HepG2 (cell line): ENCODE results near the gene MLX. TPM values are rescaled to one million over a fixed set of nuclear protein-coding genes. Genes with fewer than 3 reads are reported as not detected.

Source experiments
- CCAR2 ChIP-seq: fragments of 200-400 bp; formaldehyde crosslinking; optimal IDR thresholded peaks from 2 replicates; pipeline ENCODE3; 2018; ENCODE audit warnings: low read depth, mild to moderate bottlenecking, low read length, moderate library complexity
- CREM ChIP-seq, 2 experiments: sonication (generic) in 1 of 2; formaldehyde crosslinking in 1 of 2; IDR thresholded peaks; 2 replicates each; pipeline versions ENCODE4 v1.4.0 to v1.6.1; 2016 to 2020; ENCODE audit warnings: antibody characterized with exemption in 1 of 2, mild to moderate bottlenecking in 1 of 2, missing genetic modification reagents in 1 of 2
- ERF ChIP-seq: IDR thresholded peaks from 2 replicates; pipeline ENCODE4 v1.6.1; 2018; ENCODE audit warnings: missing biosample characterization, missing genetic modification reagents
- HINFP ChIP-seq: sonication (generic); formaldehyde crosslinking; IDR thresholded peaks from 2 replicates; pipeline ENCODE4 v1.4.0; 2020; ENCODE audit warnings: low read depth, mild to moderate bottlenecking, missing genetic modification reagents
- KDM5B ChIP-seq: sonication (generic); formaldehyde crosslinking; IDR thresholded peaks from 2 replicates; pipeline ENCODE4 v1.4.0; 2020; ENCODE audit warnings: missing genetic modification reagents, mild to moderate bottlenecking, borderline replicate concordance
- MAF1 ChIP-seq: sonication (generic); formaldehyde crosslinking; IDR thresholded peaks from 2 replicates; pipeline ENCODE4 v1.5.0; 2020; ENCODE audit warnings: missing genetic modification reagents, borderline replicate concordance
- MLX ChIP-seq: IDR thresholded peaks from 2 replicates; pipeline ENCODE4 v1.6.1; 2016
- NR2F1 ChIP-seq, 2 experiments: fragments of 450-650 bp in 1 of 2; formaldehyde crosslinking in 1 of 2; IDR thresholded peaks; 2 replicates each; pipeline versions ENCODE4 v1.5.0 to v1.6.1; 2016 to 2020; ENCODE audit warnings: mild to moderate bottlenecking in 1 of 2, missing compliant biosample characterization in 1 of 2, missing genetic modification reagents in 1 of 2, moderate library complexity in 1 of 2
- POLR2A ChIP-seq, 2 experiments: IDR thresholded peaks; 2 replicates each; pipeline ENCODE4 v1.6.1; 2011; ENCODE audit warnings: low read depth in 2 of 2, low read length in 2 of 2, mild to moderate bottlenecking in 1 of 2, moderate library complexity in 1 of 2; ENCODE audit not compliant: insufficient read depth in 1 of 2
- POLR2AphosphoS5 ChIP-seq: IDR thresholded peaks from 2 replicates; pipeline ENCODE4 v1.6.1; 2012; ENCODE audit warnings: low read depth, low read length
- PPARG ChIP-seq: conservative IDR thresholded peaks from 2 replicates; pipeline ENCODE4 v1.6.1; 2016; ENCODE audit warnings: missing biosample characterization, missing genetic modification reagents
- SYNCRIP ChIP-seq: fragments of 200-400 bp; formaldehyde crosslinking; IDR thresholded peaks from 2 replicates; pipeline ENCODE4 v1.6.1; 2018; ENCODE audit warnings: mild to moderate bottlenecking, low read depth, low read length; ENCODE audit not compliant: insufficient read depth
- THAP9 ChIP-seq: sonication (generic); formaldehyde crosslinking; IDR thresholded peaks from 2 replicates; pipeline ENCODE4; 2020; ENCODE audit warnings: missing genetic modification reagents, mild to moderate bottlenecking, borderline replicate concordance
- TOE1 ChIP-seq: sonication (generic); formaldehyde crosslinking; IDR thresholded peaks from 2 replicates; pipeline ENCODE4 v1.4.0; 2020; ENCODE audit warnings: mild to moderate bottlenecking, missing genetic modification reagents
- ZBTB26 ChIP-seq: IDR thresholded peaks from 2 replicates; pipeline ENCODE4 v1.6.1; 2016; ENCODE audit warnings: missing compliant biosample characterization, missing genetic modification reagents, borderline replicate concordance
- ZFP37 ChIP-seq: sonication (generic); formaldehyde crosslinking; IDR thresholded peaks from 2 replicates; pipeline ENCODE4 v1.4.0; 2020; ENCODE audit warnings: missing genetic modification reagents, borderline replicate concordance
- ZNF143 ChIP-seq: sonication (generic); formaldehyde crosslinking; IDR thresholded peaks from 2 replicates; pipeline ENCODE4 v1.4.0; 2020; ENCODE audit warnings: missing genetic modification reagents
- ZNF367 ChIP-seq: sonication (generic); formaldehyde crosslinking; IDR thresholded peaks from 2 replicates; pipeline ENCODE4 v1.4.0; 2020; ENCODE audit warnings: missing genetic modification reagents, borderline replicate concordance
- ZNF547 ChIP-seq: sonication (generic); formaldehyde crosslinking; IDR thresholded peaks from 2 replicates; pipeline ENCODE4 v1.5.1; 2020; ENCODE audit warnings: mild to moderate bottlenecking, missing genetic modification reagents
- ZNF616 ChIP-seq: sonication (generic); formaldehyde crosslinking; IDR thresholded peaks from 2 replicates; pipeline ENCODE4 v1.5.0; 2020; ENCODE audit warnings: low read depth, mild to moderate bottlenecking, missing genetic modification reagents
- ZNF674 ChIP-seq: sonication (generic); formaldehyde crosslinking; IDR thresholded peaks from 2 replicates; pipeline ENCODE4 v1.5.0; 2020; ENCODE audit warnings: low read depth, mild to moderate bottlenecking, missing genetic modification reagents
- ZNF724P ChIP-seq: sonication (generic); formaldehyde crosslinking; IDR thresholded peaks from 2 replicates; pipeline ENCODE4 v1.8.0; 2022; ENCODE audit warnings: missing genetic modification reagents, borderline replicate concordance
- ZNF768 ChIP-seq: sonication (generic); formaldehyde crosslinking; IDR thresholded peaks from 2 replicates; pipeline ENCODE4 v1.4.0; 2020; ENCODE audit warnings: missing genetic modification reagents
- polyA plus RNA-seq, 8 experiments: library from polyadenylated mRNA; depleted of rRNA in 3 of 8; stranded (reverse) in 7 of 8; unstranded in 1 of 8; fragments of >200 nt; fragmentation: Illumina TruSeq in 4 of 8; extraction: Trizol in 4 of 8; gene quantifications; 2 replicates each; pipeline versions ENCODE4 v1.2.1 to v1.2.3, GENCODE V29; 2011 to 2016; ENCODE audit warnings: low read depth in 4 of 8, missing spikeins in 1 of 8, mixed read lengths in 1 of 8; ENCODE audit not compliant: insufficient read depth in 1 of 8
- total RNA-seq, 5 experiments: library from RNA; depleted of rRNA; stranded (reverse); fragments of >200 nt; fragmentation: Illumina TruSeq; extraction: Trizol; gene quantifications; 2 replicates each; pipeline ENCODE4 v1.2.3, GENCODE V29; 2016; ENCODE audit warnings: low read depth in 1 of 5

The MLX gene
- total and polyA plus RNA-seq, 2 of the 13 experiments (the other 11 are each of a cell fraction or from before 2014, with no cell fraction given) = 38.9 to 74.4 TPM

- TF ChIP-seq ZNF768 = peak; percentile 8
- peak; percentile 90 for TF ChIP-seq POLR2AphosphoS5
- TF ChIP-seq CREM (IDR thresholded peaks at IDR 0.05) = peak; percentile 81
- peak; percentile 49; the same call in 1 of the 2 replicates for TF ChIP-seq CREM (CRISPR knock-in tag; IDR thresholded peaks at IDR 0.05)
- TF ChIP-seq HINFP (CRISPR knock-in tag) = no peak; the same call in 1 of the 2 replicates
- TF ChIP-seq POLR2A (IDR thresholded peaks at IDR 0.05; ENCODE audit: insufficient read depth in 1 of 2, low read depth in 2 of 2, low read length in 2 of 2) = peak; percentile 81 to 92
- TF ChIP-seq KDM5B = peak; percentile 93
- peak; percentile 61; the same call in 1 of the 2 replicates for TF ChIP-seq PPARG (CRISPR knock-in tag)
- TF ChIP-seq ERF = peak; percentile 98
- no peak for TF ChIP-seq SYNCRIP
- peak; percentile 91 for TF ChIP-seq ZNF616
- TF ChIP-seq MAF1 = peak; percentile 60; the same call in 1 of the 2 replicates
- no peak for TF ChIP-seq NR2F1 (CRISPR knock-in tag; IDR thresholded peaks at IDR 0.05)
- TF ChIP-seq ZFP37 = peak; percentile 58; the same call in 1 of the 2 replicates
- peak; percentile 39; the same call in 1 of the 2 replicates for TF ChIP-seq ZNF143 (CRISPR knock-in tag)
- 0 out of 2 replicates have a peak, but pooled peaks have one; percentile 46 for TF ChIP-seq ZNF367 (CRISPR knock-in tag)
- TF ChIP-seq ZNF724P = peak; percentile 74; the same call in 1 of the 2 replicates
- TF ChIP-seq ZNF547 (CRISPR knock-in tag) = peak; percentile 35; the same call in 1 of the 2 replicates
- TF ChIP-seq ZNF674 (CRISPR knock-in tag) = no peak
- no peak; the same call in 1 of the 2 replicates for TF ChIP-seq TOE1 (CRISPR knock-in tag)
- TF ChIP-seq MLX (CRISPR knock-in tag) = peak; percentile 49
- peak; percentile 70; the same call in 1 of the 2 replicates for TF ChIP-seq THAP9 (CRISPR knock-in tag)
- peak; percentile 82 for TF ChIP-seq ZBTB26
- no peak for TF ChIP-seq CCAR2
These were observed 12.4 kb upstream of the MLX start (continued) for GRCh38 chr17:42554250-42555121.
